ENCODE data around the gene RUNX2.

DNA sequence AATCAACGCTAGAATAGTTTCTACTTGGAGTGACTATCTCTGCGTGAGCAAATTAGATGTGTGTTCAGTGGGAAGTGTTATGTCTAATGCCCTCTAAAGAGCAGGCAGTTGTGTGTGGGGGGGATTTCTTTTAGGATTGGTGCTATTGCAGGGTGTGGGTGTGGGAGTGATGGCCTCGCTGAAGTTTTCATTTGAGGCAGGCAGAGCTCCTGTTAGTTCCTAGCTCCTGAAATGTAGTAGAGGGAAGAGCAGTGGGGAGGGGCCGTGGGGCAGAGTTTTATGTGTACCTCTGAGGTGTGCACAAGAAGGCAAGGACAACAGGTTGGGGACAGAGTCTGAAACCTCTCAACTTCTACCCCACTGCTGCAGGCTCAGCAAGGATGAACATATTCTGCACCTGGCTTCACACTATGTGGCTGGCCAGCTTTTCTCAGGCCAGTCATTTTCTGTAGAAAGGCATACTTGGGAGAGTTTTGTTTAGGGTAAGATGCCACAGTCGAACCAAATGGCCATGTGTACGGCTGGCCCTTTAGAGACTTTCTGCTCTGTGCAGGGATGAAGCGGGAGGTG lies 278.8 kb downstream of the RUNX2 start:
- TF ChIP-seq POLR2A (IDR thresholded peaks at IDR 0.05): no peak
- TF ChIP-seq, protein P1, sequence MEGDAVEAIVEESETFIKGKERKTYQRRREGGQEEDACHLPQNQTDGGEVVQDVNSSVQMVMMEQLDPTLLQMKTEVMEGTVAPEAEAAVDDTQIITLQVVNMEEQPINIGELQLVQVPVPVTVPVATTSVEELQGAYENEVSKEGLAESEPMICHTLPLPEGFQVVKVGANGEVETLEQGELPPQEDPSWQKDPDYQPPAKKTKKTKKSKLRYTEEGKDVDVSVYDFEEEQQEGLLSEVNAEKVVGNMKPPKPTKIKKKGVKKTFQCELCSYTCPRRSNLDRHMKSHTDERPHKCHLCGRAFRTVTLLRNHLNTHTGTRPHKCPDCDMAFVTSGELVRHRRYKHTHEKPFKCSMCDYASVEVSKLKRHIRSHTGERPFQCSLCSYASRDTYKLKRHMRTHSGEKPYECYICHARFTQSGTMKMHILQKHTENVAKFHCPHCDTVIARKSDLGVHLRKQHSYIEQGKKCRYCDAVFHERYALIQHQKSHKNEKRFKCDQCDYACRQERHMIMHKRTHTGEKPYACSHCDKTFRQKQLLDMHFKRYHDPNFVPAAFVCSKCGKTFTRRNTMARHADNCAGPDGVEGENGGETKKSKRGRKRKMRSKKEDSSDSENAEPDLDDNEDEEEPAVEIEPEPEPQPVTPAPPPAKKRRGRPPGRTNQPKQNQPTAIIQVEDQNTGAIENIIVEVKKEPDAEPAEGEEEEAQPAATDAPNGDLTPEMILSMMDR (IDR thresholded peaks at IDR 0.05 in 4 of 5, conservative IDR thresholded peaks at IDR 0.05 in 1 of 5): no peak

Data from gastrocnemius medialis (tissue), 4 donors.